GM23248 (cell line): Measurements from ENCODE around the gene PSENEN.

ENCODE experiments used
- EZH2 ChIP-seq: fragments of 200-600 bp; sonication (generic); IDR thresholded peaks from 2 replicates; pipeline ENCODE4 v1.6.1; 2018; ENCODE audit warnings: antibody characterized with exemption, mild to moderate bottlenecking; ENCODE audit not compliant: insufficient read depth, poor library complexity, severe bottlenecking
- EZH2phosphoT487 ChIP-seq: fragments of 200-600 bp; sonication (generic); IDR thresholded peaks from 2 replicates; pipeline ENCODE4 v1.6.1; 2018; ENCODE audit warnings: antibody characterized with exemption, moderate library complexity, mild to moderate bottlenecking, low read depth; ENCODE audit not compliant: insufficient read depth

DNA sequence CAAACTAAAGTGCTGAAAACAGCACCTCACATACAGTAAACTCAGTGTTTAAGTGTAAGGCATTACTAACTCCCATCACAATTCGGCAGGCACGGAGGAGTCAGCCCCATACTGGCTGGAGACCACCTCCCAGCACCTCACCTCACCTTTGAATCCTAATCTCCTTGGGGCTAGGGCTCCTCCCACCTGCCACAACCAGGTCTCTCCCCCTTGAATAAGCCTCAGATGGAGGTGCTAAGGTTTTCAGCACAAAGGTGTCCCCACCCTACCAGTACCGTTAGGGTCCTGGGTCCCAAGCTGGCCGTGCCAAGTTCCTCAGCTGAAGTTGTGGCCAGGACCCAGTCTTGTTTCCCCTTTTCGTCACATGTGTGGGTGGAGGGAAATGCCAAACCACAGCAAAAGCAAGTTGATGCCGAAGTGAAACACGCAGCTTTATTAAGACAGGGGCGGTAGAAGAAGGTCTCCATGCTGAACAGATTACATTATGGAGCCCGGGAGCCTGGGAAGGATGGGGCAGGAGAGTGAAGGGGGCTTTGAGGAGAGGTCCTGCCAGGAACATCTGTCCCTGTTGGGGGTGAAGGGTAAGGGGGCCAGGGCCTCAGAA lies 3.2 kb upstream of the PSENEN start, which contains the start of gene IGFLR1:
- TF ChIP-seq EZH2 (no peak), EZH2phosphoT487 (no peak)
